Neural progenitor cell (in vitro differentiated cells): ENCODE measurements around the gene PSMG4. TPM values are rescaled to one million over a fixed set of nuclear protein-coding genes. Genes with fewer than 3 reads are reported as not detected.

ENCODE experiments used
- DNase-seq: peaks from one replicate; pipeline ENCODE4 v3.0.0-alpha.2; 2016; ENCODE audit warnings: low spot score
- H2AFZ ChIP-seq: fragments of 200-600 bp; sonication (generic); replicated peaks from 2 replicates; pipeline ENCODE4 v1.6.1; 2016; ENCODE audit warnings: antibody characterized with exemption
- H3F3A ChIP-seq: fragments of 200-600 bp; sonication (generic); 2 replicates; pipeline ENCODE4 v1.6.1; 2016; ENCODE audit warnings: antibody characterized with exemption, low read depth
- H3K27ac ChIP-seq: fragments of 200-600 bp; sonication (generic); 2 replicates; pipeline ENCODE4 v1.5.1; 2016; ENCODE audit warnings: mild to moderate bottlenecking
- H3K27me3 ChIP-seq: fragments of 200-600 bp; sonication (generic); 2 replicates; pipeline ENCODE4 v1.6.1; 2016; ENCODE audit warnings: mild to moderate bottlenecking, moderate library complexity
- H3K36me3 ChIP-seq: fragments of 200-600 bp; sonication (generic); 2 replicates; pipeline ENCODE4 v1.5.1; 2016
- H3K4me1 ChIP-seq: fragments of 200-600 bp; sonication (generic); 2 replicates; pipeline ENCODE4 v1.6.1; 2016; ENCODE audit warnings: mixed run types
- H3K4me2 ChIP-seq: fragments of 200-600 bp; sonication (generic); 2 replicates; pipeline ENCODE4 v1.6.1; 2016
- H3K4me3 ChIP-seq: fragments of 200-600 bp; sonication (generic); 2 replicates; pipeline ENCODE4 v1.5.1; 2016
- H3K79me2 ChIP-seq: fragments of 200-600 bp; sonication (generic); 2 replicates; pipeline ENCODE4 v1.6.1; 2016; ENCODE audit warnings: low read depth
- H3K9ac ChIP-seq: fragments of 200-600 bp; sonication (generic); 2 replicates; pipeline ENCODE4 v1.6.1; 2016
- H3K9me3 ChIP-seq: fragments of 200-600 bp; sonication (generic); 2 replicates; pipeline ENCODE4 v1.5.1; 2016; ENCODE audit warnings: low read depth
- H4K20me1 ChIP-seq: fragments of 200-600 bp; sonication (generic); 2 replicates; pipeline ENCODE4 v1.6.1; 2016; ENCODE audit warnings: low read depth
- H3K27ac Mint-ChIP-seq: 3 replicates; pipeline ENCODE4 v1.8.0; 2021; ENCODE audit warnings: mixed read lengths
- H3K27me3 Mint-ChIP-seq: 2 replicates; pipeline ENCODE4 v1.8.0; 2022; ENCODE audit warnings: low read depth, mild to moderate bottlenecking, inconsistent platforms, moderate library complexity, mixed read lengths; ENCODE audit not compliant: insufficient read depth
- H3K36me3 Mint-ChIP-seq: 3 replicates; pipeline ENCODE4 v1.8.0; 2021; ENCODE audit warnings: mixed read lengths
- H3K4me1 Mint-ChIP-seq: 3 replicates; pipeline ENCODE4 v1.8.0; 2021; ENCODE audit warnings: mixed read lengths
- H3K4me3 Mint-ChIP-seq: 3 replicates; pipeline ENCODE4 v1.8.0; 2021; ENCODE audit warnings: mild to moderate bottlenecking, moderate library complexity, mixed read lengths
- H3K9me3 Mint-ChIP-seq: 3 replicates; pipeline ENCODE4 v1.8.0; 2020; ENCODE audit warnings: mixed read lengths
- EZH2 ChIP-seq: fragments of 200-600 bp; sonication (generic); IDR thresholded peaks from 2 replicates; pipeline ENCODE4 v1.6.1; 2017; ENCODE audit warnings: antibody characterized with exemption, mild to moderate bottlenecking, moderate library complexity
- EZH2phosphoT487 ChIP-seq: fragments of 200-600 bp; sonication (generic); IDR thresholded peaks from 2 replicates; pipeline ENCODE4 v1.6.1; 2017; ENCODE audit warnings: antibody characterized with exemption
- total RNA-seq: library from RNA; depleted of rRNA; stranded (reverse); fragments of >200 nt; gene quantifications from 2 replicates; pipeline ENCODE4 v1.2.3, GENCODE V29; 2015; ENCODE audit warnings: low replicate concordance
- TF ChIP-seq, protein P1 (sequence below): fragments of 200-600 bp; sonication (generic); IDR thresholded peaks from 2 replicates; pipeline ENCODE4 v1.5.1; 2017; ENCODE audit warnings: antibody characterized with exemption, mild to moderate bottlenecking

The PSMG4 gene
- total RNA-seq, 1 donor from 2014 or later, result 15.2 TPM

DNA sequence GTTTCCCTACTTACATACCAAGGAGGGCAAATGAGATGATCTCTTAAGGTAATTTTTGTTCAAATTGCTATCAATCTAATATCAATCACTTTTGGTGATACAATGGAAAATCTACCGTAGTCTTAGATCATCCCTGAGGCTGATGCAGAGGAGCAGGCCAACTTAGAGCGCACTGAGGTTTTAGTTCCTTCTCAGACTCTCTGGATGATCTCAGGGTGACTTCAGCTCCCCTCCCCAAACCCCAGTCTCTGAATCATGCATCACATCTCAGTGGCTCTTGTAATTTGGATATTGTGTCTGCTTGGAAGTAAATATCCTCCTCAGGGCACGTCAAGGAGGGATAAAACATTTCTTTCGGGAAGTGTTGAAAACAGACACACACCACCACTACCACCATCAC is 37.2 kb upstream of the PSMG4 start:
- Histone ChIP-seq H3F3A (peaks cover 13% of the 10 kb centered on the region), H3K4me2 (no peak overlapping the region), H2AFZ (no peak overlapping the region), H3K9me3 (no peaks in the 10 kb centered on the region), H3K4me3 (no peak overlapping the region), H3K27me3 (no peaks in the 10 kb centered on the region), H3K9ac (no peak overlapping the region), H4K20me1 (peaks cover 29% of the 10 kb centered on the region), H3K27ac (no peak overlapping the region), H3K36me3 (peaks cover 8% of the 10 kb centered on the region), H3K79me2 (peaks cover 21% of the 10 kb centered on the region), H3K4me1 (peaks cover 14% of the 10 kb centered on the region)
- Mint-ChIP-seq H3K36me3 (peaks cover 26% of the 10 kb centered on the region), H3K27me3 (peaks cover 12% of the 10 kb centered on the region), H3K4me1 (peaks cover 37% of the 10 kb centered on the region), H3K27ac (no peak overlapping the region), H3K4me3 (no peak overlapping the region), H3K9me3 (peaks cover 16% of the 10 kb centered on the region)
- TF ChIP-seq EZH2phosphoT487 (no peak), EZH2 (no peak)
- TF ChIP-seq, protein P1, sequence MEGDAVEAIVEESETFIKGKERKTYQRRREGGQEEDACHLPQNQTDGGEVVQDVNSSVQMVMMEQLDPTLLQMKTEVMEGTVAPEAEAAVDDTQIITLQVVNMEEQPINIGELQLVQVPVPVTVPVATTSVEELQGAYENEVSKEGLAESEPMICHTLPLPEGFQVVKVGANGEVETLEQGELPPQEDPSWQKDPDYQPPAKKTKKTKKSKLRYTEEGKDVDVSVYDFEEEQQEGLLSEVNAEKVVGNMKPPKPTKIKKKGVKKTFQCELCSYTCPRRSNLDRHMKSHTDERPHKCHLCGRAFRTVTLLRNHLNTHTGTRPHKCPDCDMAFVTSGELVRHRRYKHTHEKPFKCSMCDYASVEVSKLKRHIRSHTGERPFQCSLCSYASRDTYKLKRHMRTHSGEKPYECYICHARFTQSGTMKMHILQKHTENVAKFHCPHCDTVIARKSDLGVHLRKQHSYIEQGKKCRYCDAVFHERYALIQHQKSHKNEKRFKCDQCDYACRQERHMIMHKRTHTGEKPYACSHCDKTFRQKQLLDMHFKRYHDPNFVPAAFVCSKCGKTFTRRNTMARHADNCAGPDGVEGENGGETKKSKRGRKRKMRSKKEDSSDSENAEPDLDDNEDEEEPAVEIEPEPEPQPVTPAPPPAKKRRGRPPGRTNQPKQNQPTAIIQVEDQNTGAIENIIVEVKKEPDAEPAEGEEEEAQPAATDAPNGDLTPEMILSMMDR, result no peak
- no peak for DNase-seq

DNA sequence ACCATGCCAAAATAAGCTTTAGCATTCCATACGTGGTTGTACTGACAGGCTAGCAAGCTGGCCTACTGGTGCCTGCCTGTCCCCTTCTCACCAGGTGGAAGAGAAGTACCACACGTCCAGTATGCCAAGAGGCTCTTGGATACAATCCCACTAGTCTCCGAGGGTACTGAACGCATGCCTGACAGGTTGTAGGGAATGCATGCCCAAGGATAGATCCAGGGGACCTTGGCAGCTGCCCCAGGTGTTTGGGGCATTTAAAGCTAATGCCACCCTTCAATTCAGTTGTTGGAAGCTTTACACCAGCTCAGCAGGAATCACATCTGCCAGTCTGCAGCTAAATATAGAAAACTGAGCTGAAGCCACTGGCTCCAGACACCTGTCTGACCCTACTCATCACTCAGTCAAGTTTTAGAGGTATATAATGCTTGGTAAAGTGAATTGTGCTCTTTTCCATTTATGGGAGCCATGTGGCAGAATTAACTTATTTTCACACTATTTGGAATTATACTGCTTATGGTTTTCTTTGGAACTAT is 36.2 kb upstream of the PSMG4 start:
- H3K36me3 ChIP-seq, result peaks cover 8% of the 10 kb centered on the region
- H4K20me1 ChIP-seq, result peaks cover 38% of the 10 kb centered on the region
- Mint-ChIP-seq H3K4me1 (peaks cover 38% of the 10 kb centered on the region), H3K27me3 (peaks cover 12% of the 10 kb centered on the region), H3K27ac (no peak overlapping the region), H3K9me3 (peaks cover 16% of the 10 kb centered on the region), H3K36me3 (peaks cover 27% of the 10 kb centered on the region), H3K4me3 (no peak overlapping the region)
- H3K79me2 ChIP-seq, result peaks cover 30% of the 10 kb centered on the region
- H3K27ac ChIP-seq, result no peak overlapping the region
- H2AFZ ChIP-seq, result no peak overlapping the region
- no peak overlapping the region for H3K4me2 ChIP-seq
- H3K4me3 ChIP-seq, result no peak overlapping the region
- H3K9ac ChIP-seq, result no peak overlapping the region
- peaks cover 13% of the 10 kb centered on the region for H3F3A ChIP-seq
- no peak for DNase-seq
- H3K4me1 ChIP-seq, result peaks cover 14% of the 10 kb centered on the region
- H3K9me3 ChIP-seq, result no peaks in the 10 kb centered on the region
- no peaks in the 10 kb centered on the region for H3K27me3 ChIP-seq
- TF ChIP-seq, protein P1, result no peak
- TF ChIP-seq EZH2 (no peak), EZH2phosphoT487 (no peak)

DNA sequence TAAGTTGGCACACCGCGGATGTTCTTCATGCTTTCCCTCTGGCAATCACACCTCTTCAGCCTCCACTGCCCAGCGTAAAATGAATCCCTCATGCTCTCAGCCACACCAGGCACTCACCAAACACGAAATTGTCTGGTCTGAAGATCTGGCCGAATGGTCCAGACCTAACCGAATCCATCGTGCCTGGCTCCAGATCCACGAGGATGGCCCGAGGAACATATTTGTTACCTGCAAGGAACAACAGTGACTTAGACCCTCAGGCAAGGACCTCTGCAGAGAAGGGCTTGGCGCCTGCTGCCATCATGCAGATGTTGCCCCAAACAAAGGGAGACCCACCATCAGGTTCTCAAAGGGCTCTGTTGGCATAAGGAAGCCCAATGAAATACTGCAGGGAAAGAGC is 32.7 kb upstream of the PSMG4 start:
- no peak for DNase-seq
- Mint-ChIP-seq H3K4me1 (peaks cover 42% of the 10 kb centered on the region), H3K9me3 (peaks cover 14% of the 10 kb centered on the region), H3K27me3 (peaks cover 11% of the 10 kb centered on the region), H3K27ac (no peak overlapping the region), H3K36me3 (peaks cover 27% of the 10 kb centered on the region), H3K4me3 (peak overlapping the region; percentile 98)
- Histone ChIP-seq H4K20me1 (peaks cover 42% of the 10 kb centered on the region), H3K27me3 (peaks cover 23% of the 10 kb centered on the region), H3K27ac (no peak overlapping the region), H3K79me2 (peaks cover 30% of the 10 kb centered on the region), H3K9ac (no peak overlapping the region), H3K4me2 (peak overlapping the region; percentile 87), H2AFZ (no peak overlapping the region), H3K36me3 (peaks cover 8% of the 10 kb centered on the region), H3F3A (peaks cover 47% of the 10 kb centered on the region), H3K4me3 (peak overlapping the region; percentile 95), H3K4me1 (peaks cover 23% of the 10 kb centered on the region), H3K9me3 (no peaks in the 10 kb centered on the region)
- TF ChIP-seq EZH2, result no peak
- TF ChIP-seq, protein P1, result no peak
